GM12872 (cell line): ENCODE results near the gene KRTAP4-6.

ENCODE experiments used
- CTCF ChIP-seq: IDR thresholded peaks from 3 replicates; pipeline ENCODE4 v1.5.1; 2011; ENCODE audit warnings: low read depth, mild to moderate bottlenecking, low read length, moderate library complexity; ENCODE audit not compliant: insufficient read depth

Gene KRTAP4-6

GRCh38 chr17:41103896-41104295, 36.4 kb downstream of the KRTAP4-6 start:
- no peak for TF ChIP-seq CTCF

GRCh38 chr17:41101586-41102259, 38.6 kb downstream of the KRTAP4-6 start, which contains the start of gene KRTAP4-16:
Gene KRTAP4-16, minus strand, starts transcription at chr17:41102209. Its CDS starts 0 bp downstream, at chr17:41102209.
- no peak for TF ChIP-seq CTCF

GRCh38 chr17:41098481-41098880, 41.9 kb downstream of the KRTAP4-6 start:
- TF ChIP-seq CTCF, result no peak

GRCh38 chr17:41098042-41098441, 42.3 kb downstream of the KRTAP4-6 start, which contains the start of gene KRTAP4-8:
Gene KRTAP4-8, minus strand, starts transcription at chr17:41098142. Its CDS starts 58 bp downstream, at chr17:41098084.
- no peak for TF ChIP-seq CTCF

GRCh38 chr17:41096055-41096454, 44.3 kb downstream of the KRTAP4-6 start:
- no peak for TF ChIP-seq CTCF
